Psoas muscle (tissue), 8 donors: ENCODE measurements around the gene KRT71. TPM values are rescaled to one million over a fixed set of nuclear protein-coding genes. Genes with fewer than 3 reads are reported as not detected.

ENCODE experiments used
- ATAC-seq, 4 donors: fragments of 200-7000 bp; cut with Tn5 transposase; one replicate each; pipeline ENCODE4 v1.9.1; 2020; ENCODE audit warnings: moderate library complexity in 3 of 4, mild to moderate bottlenecking in 2 of 4
- DNase-seq, 2 donors: peaks; one replicate each; pipeline ENCODE4 v3.0.0-alpha.2; 2020
- H3K27ac ChIP-seq: fragments of 200-600 bp; one replicate; pipeline ENCODE4 v1.8.0; 2022
- H3K27me3 ChIP-seq, 3 donors: fragments of 200-600 bp in 1 of 3; one replicate each; pipeline versions ENCODE4 v1.6.1 to v1.8.0; 2013 to 2022; ENCODE audit warnings: low read length in 2 of 3, mild to moderate bottlenecking in 2 of 3, moderate library complexity in 1 of 3; ENCODE audit not compliant: insufficient read depth in 3 of 3
- H3K36me3 ChIP-seq, 2 donors: fragments of 200-600 bp in 1 of 2; one replicate each; pipeline versions ENCODE4 v1.6.1 to v1.8.0; 2013 to 2022; ENCODE audit warnings: low read depth in 1 of 2, mild to moderate bottlenecking in 1 of 2, moderate library complexity in 1 of 2; ENCODE audit not compliant: insufficient read depth in 1 of 2
- H3K4me1 ChIP-seq: fragments of 200-600 bp; one replicate; pipeline ENCODE4 v1.8.0; 2022
- H3K4me3 ChIP-seq: fragments of 200-600 bp; one replicate; pipeline ENCODE4 v1.8.0; 2022; ENCODE audit warnings: mild to moderate bottlenecking
- H3K9me3 ChIP-seq: fragments of 200-600 bp; one replicate; pipeline ENCODE4 v1.8.0; 2022
- CTCF ChIP-seq: fragments of 200-600 bp; IDR thresholded peaks from one replicate; pipeline ENCODE4 v1.8.0; 2022; ENCODE audit warnings: antibody characterized with exemption
- WGBS, 3 donors: extraction: QIAGEN DNeasy Blood & Tissue Kit; methylation state at CpG; one replicate each; pipeline versions ENCODE4 v1.1.6 to v1.1.7; 2013; 5-methylcytosine and 5-hydroxymethylcytosine counted together
- intact Hi-C, 2 donors: fragments of 100-400 bp; cut with DNase I; formaldehyde crosslinking; loops; one replicate each; pipeline versions ENCODE4 v1.11.0 to v1.14.2; 2022
- polyA plus RNA-seq, 3 donors: library from polyadenylated mRNA; stranded (reverse); fragments of 200-250 nt; gene quantifications; one replicate each; pipeline ENCODE4 v1.2.3, GENCODE V29; 2013
- total RNA-seq, 4 donors: library from RNA; stranded (reverse); fragmentation: NEBNext Ultra II Directional in 2 of 4; extraction: Animal tissue kit (Norgen Biotek cat#: 25700) in 2 of 4; gene quantifications; one replicate each; pipeline versions ENCODE4 v1.2.1 to v1.2.4, GENCODE V29; 2021 to 2023
- donor health status: healthy with polysubstance abuse.
- donor health status: DM: no; HTN: no; CAD: no; lungs with moderate emphysema.
- donor health status: Bipolar disorder and iron deficiency.
- donor health status: healthy.
- donor health status: DM: yes; HTN: yes; CAD: no.
- donor health status: DM: no; HTN: no; CAD: no.
- donor health status: DM: no; HTN: no; CAD: no.
- donor health status: DM: yes; HTN: yes; CAD: no.

The KRT71 gene
- total and polyA plus RNA-seq, 7 donors = not detected

- intact Hi-C loops = no loop called here
- H3K27ac ChIP-seq = no peak overlapping the region
- no peaks in the 10 kb centered on the region for H3K9me3 ChIP-seq
- no peak overlapping the region for H3K4me3 ChIP-seq
- TF ChIP-seq CTCF = no peak
- H3K27me3 ChIP-seq = peaks cover 0 to 5% (median 2%) of the 10 kb centered on the region in 3 donors
- no peaks in the 10 kb centered on the region for H3K36me3 ChIP-seq
- ATAC-seq (no peak), DNase-seq (no peak)
- WGBS, 3 donors = 74 to 86% (median 76%) methylated on average over 2 of the region's 2 CpGs
- H3K4me1 ChIP-seq = no peaks in the 10 kb centered on the region
Observed at GRCh38 chr12:52529417-52529816, 23.5 kb downstream of the KRT71 start.

DNA sequence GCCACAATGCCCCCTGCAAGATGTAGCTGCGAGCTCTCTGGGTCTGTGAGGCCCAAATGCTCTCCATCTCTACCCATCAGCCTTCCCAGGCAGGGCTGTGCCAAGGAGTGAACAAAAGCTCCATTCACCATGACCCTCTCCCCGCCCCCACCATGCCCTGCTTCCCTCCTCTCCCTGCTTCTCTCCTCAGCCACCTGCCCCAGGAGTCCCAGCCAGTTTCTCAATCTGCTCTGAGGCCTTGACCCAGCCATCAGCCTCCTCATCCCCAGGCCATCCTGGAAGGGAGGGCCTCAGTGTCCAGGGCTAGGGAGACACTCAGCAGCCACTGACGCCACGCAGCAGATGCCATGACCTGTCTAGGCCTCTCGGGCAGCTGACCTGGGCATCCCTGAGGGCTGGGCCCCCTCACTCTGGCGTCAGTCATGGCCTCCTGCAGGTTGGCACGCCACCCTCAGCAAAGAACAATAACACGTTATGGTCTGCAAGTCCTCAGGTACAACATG lies 24.3 kb downstream of the KRT71 start:
- 54 to 74% (median 61%) methylated on average over 8 of the region's 8 CpGs for WGBS, 3 donors
- no peaks in the 10 kb centered on the region for H3K9me3 ChIP-seq
- DNase-seq (no peak), ATAC-seq (no peak)
- H3K4me3 ChIP-seq = no peak overlapping the region
- no peak for TF ChIP-seq CTCF
- peaks cover 0 to 5% (median 2%) of the 10 kb centered on the region in 3 donors for H3K27me3 ChIP-seq
- no peak overlapping the region for H3K27ac ChIP-seq
- no peaks in the 10 kb centered on the region for H3K36me3 ChIP-seq
- H3K4me1 ChIP-seq = no peaks in the 10 kb centered on the region
- intact Hi-C loops = no loop called here

- no peak for TF ChIP-seq CTCF
- DNase-seq = no peak
- H3K9me3 ChIP-seq = no peaks in the 10 kb centered on the region
- ATAC-seq = no peak
- no peak overlapping the region for H3K27ac ChIP-seq
- peaks cover 0 to 12% (median 2%) of the 10 kb centered on the region in 3 donors for H3K27me3 ChIP-seq
- 48 to 74% (median 69%) methylated on average over 4 of the region's 4 CpGs for WGBS, 3 donors
- H3K4me1 ChIP-seq = no peaks in the 10 kb centered on the region
- intact Hi-C loops = no loop called here
- H3K36me3 ChIP-seq = no peaks in the 10 kb centered on the region
- H3K4me3 ChIP-seq = no peak overlapping the region
Observed at GRCh38 chr12:52527121-52527800, 25.7 kb downstream of the KRT71 start.

GRCh38 chr12:52526511-52526951 lies 26.4 kb downstream of the KRT71 start:
- no peaks in the 10 kb centered on the region for H3K4me1 ChIP-seq
- no peaks in the 10 kb centered on the region for H3K9me3 ChIP-seq
- DNase-seq (no peak), ATAC-seq (no peak)
- TF ChIP-seq CTCF = no peak
- H3K27ac ChIP-seq = no peak overlapping the region
- H3K36me3 ChIP-seq = no peaks in the 10 kb centered on the region
- intact Hi-C loops = no loop called here
- 76 to 85% (median 81%) methylated on average over 8 of the region's 8 CpGs for WGBS, 3 donors
- no peak overlapping the region for H3K4me3 ChIP-seq
- H3K27me3 ChIP-seq = peaks cover 0 to 14% (median 2%) of the 10 kb centered on the region in 3 donors
